Measurements from ENCODE around the gene GDI2. TPM values are rescaled to one million over a fixed set of nuclear protein-coding genes. Genes with fewer than 3 reads are reported as not detected.

GDI2 gene
- total RNA-seq, 2 donors from 2014 or later = 179 to 185 TPM

- intact Hi-C loops (cut with DNase I) = no loop called here
- 83 to 88% methylated on average over 2 of the region's 2 CpGs for WGBS, 2 donors
- peaks cover 3 to 8% of the 10 kb centered on the region in 2 donors for H3K36me3 ChIP-seq (replicated peaks in 1 of 2; ENCODE audit: insufficient read depth in 1 of 2, low read depth in 2 of 2)
- ATAC-seq = no peak
- no peaks in the 10 kb centered on the region for H3K4me1 ChIP-seq
- H3K9me3 ChIP-seq = no peaks in the 10 kb centered on the region
- no peaks in the 10 kb centered on the region for H3K27me3 ChIP-seq
- DNase-seq = no peak
- H3K27ac ChIP-seq = no peak overlapping the region
- TF ChIP-seq CTCF (IDR thresholded peaks at IDR 0.05) = no peak
- no peak for TF ChIP-seq POLR2A (IDR thresholded peaks at IDR 0.05)
- H3K4me3 ChIP-seq = no peak overlapping the region
These were observed 89.5 kb downstream of the GDI2 start for GRCh38 chr10:5723692-5724091.

GRCh38 chr10:5720182-5720581 lies 93.1 kb downstream of the GDI2 start:
- peaks cover 0 to 8% of the 10 kb centered on the region in 2 donors for H3K36me3 ChIP-seq (replicated peaks in 1 of 2; ENCODE audit: insufficient read depth in 1 of 2, low read depth in 2 of 2)
- no peaks in the 10 kb centered on the region for H3K9me3 ChIP-seq
- H3K27me3 ChIP-seq = no peaks in the 10 kb centered on the region
- TF ChIP-seq POLR2A (IDR thresholded peaks at IDR 0.05) (no peak), CTCF (IDR thresholded peaks at IDR 0.05) (no peak)
- no peak for ATAC-seq
- no peak for DNase-seq
- intact Hi-C loops (cut with DNase I) = no loop called here
- no peaks in the 10 kb centered on the region for H3K4me1 ChIP-seq
- 95 to 98% methylated on average over 7 of the region's 7 CpGs for WGBS, 2 donors
- no peak overlapping the region for H3K27ac ChIP-seq
- no peak overlapping the region for H3K4me3 ChIP-seq

GRCh38 chr10:5719546-5719945 lies 93.7 kb downstream of the GDI2 start:
- Histone ChIP-seq H3K27me3 (no peaks in the 10 kb centered on the region), H3K9me3 (no peaks in the 10 kb centered on the region), H3K4me3 (no peak overlapping the region), H3K27ac (no peak overlapping the region), H3K4me1 (no peaks in the 10 kb centered on the region), H3K36me3 (replicated peaks in 1 of 2; ENCODE audit: insufficient read depth in 1 of 2, low read depth in 2 of 2) (peaks cover 0 to 6% of the 10 kb centered on the region in 2 donors)
- TF ChIP-seq POLR2A (IDR thresholded peaks at IDR 0.05) (no peak), CTCF (IDR thresholded peaks at IDR 0.05) (no peak)
- DNase-seq (no peak), ATAC-seq (no peak)
- intact Hi-C loops (cut with DNase I) = no loop called here
- 95 to 99% methylated on average over 3 of the region's 3 CpGs for WGBS, 2 donors

Other genes with a start within 250 kb of the GDI2 start
- gene ASB13, start 146.8 kb downstream of the GDI2 start, total RNA-seq = 10 to 100 TPM in 1 of 2 donors, 1 to 10 TPM in 1; 7.6 to 15.0 TPM
- gene TASOR2, start 128.6 kb downstream of the GDI2 start, total RNA-seq = 100 to 1,000 TPM in 1 of 2 donors, 10 to 100 TPM in 1; 47.2 to 114 TPM
- 10 to 100 TPM in 1 of 2 donors, 1 to 10 TPM in 1; 9.9 to 13.0 TPM for gene ANKRD16, start 76.5 kb upstream of the GDI2 start, total RNA-seq
- gene FBH1, start 76.8 kb upstream of the GDI2 start, total RNA-seq = 10 to 100 TPM; 30.9 to 63.6 TPM
- gene IL15RA, start 164.1 kb upstream of the GDI2 start, total RNA-seq = 10 to 100 TPM; 14.3 to 15.5 TPM
- under 1 TPM; 0.52 to 0.99 TPM for gene IL2RA, start 248.9 kb upstream of the GDI2 start, total RNA-seq

Data from body of pancreas (tissue), 4 donors.